ENCODE results near the gene FAR2.

- TF ChIP-seq GATA2 (IDR thresholded peaks at IDR 0.05; ENCODE audit: low read depth, low read length) (no peak), GATA3 (IDR thresholded peaks at IDR 0.05; ENCODE audit: low read depth, low read length) (no peak)
Observed at GRCh38 chr12:29322157-29322556, 173.1 kb downstream of the FAR2 start.
